ENCODE results near the gene KLF8.

The KLF8 gene

DNA sequence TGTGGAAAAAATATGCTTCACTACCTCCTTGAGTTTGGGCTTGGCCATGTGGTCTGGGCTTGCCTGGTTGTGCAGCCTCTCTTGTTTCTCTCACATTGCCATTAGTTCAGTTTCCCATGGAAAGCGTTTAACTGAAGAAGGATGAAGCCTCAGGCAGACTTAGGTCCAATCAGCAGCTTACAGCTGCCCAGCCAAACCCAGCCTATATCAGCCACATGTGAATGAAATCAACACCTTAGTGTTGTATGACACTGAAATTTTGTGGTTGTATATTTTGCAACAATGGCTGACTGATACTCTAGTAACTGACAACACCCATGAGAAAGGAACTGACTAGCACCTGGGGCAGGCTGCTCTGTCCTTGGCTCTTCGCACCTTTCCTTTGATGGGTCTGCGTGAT is 81.2 kb downstream of the KLF8 start:
- DNase-seq: no peak

DNA sequence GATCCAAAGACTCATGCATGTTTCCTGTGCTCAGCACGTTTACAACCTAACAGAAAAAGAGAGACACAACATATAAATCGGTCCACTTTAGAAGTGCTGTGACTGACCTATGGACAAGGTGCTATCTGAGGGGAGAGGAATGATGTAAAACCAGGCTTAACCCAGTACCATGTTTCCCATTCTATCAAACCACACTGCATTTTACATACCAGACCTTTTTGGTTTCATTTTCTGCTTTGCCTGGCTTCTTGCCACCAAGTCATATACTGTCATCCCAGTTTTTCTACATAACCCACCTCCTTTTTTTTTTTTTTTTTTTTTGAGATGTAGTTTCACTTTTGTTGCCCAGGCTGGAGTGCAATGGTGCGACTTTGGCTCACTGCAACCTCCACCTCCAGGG is 82.2 kb downstream of the KLF8 start:
- DNase-seq: peak; percentile 20

DNA sequence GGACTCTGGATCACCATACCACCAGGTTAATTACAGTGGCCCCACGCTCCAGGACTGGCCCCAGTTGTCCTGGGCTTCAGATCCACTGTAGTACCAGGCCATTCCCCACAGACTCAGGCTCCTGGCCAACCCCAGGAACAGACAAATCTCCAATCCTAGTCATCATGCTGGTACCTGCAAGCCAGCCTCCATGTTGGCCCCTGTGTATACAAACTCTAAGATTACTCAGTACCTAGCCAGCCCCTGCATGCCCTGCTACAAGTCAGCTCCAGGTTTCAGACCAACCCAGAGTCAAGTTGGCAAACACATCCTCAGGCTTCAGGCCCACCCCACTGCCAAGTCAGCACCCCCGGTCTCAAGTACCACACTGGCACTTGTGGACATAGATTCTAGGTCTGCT is 85.9 kb downstream of the KLF8 start:
- no peak for DNase-seq

DNA sequence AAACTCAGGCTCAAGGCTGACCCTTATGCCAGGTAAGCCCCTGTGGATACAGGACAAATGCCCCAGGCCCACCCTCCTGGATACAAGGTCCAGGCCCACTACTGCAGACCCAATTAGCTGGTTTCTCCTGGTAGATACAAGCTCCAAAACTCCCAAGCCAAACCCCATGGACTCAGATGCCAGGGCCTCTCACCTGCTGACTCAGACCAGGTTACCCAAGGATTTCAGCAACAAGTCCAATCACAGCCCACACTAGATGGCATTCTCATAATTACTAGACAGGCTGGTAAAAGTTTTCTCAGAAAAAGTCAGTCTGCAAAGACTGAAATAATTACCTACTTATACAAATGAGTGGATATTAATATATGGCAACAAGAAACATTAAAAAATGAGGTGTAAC is 87.0 kb downstream of the KLF8 start:
- DNase-seq: no peak

Data from hematopoietic multipotent progenitor cell treated with erythropoietin and hydrocortisone succinate and interleukin-3 and kit ligand, for 4 days (in vitro differentiated cells).